ENCODE data around the gene NPAS3.

NPAS3 gene

DNA sequence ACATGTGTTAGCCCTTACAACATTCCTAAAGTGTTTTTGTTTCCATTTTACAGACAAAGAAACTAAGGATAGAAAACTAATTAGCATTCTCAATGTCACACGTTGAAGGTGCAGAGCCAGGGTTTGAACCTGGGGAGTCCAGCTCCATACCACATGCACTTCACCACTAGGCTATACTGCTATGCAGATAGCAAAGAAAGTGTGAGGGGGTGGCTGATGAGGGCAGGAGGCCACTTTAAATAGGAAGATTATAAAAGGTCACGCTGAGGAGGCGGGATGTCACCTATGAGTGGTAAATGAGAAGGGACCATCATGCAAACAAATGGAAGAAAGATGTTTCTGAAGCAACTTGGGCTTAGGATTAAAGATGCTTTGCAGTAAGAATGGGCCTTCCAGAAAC lies 798.3 kb downstream of the NPAS3 start:
- no peaks in the 10 kb centered on the region for H3K27me3 ChIP-seq (ENCODE audit: insufficient read depth, poor library complexity, severe bottlenecking)
- H3K4me3 ChIP-seq (replicated peaks; ENCODE audit: insufficient read depth, low read length) = no peak overlapping the region
- DNase-seq (ENCODE audit: low read depth in 1 of 2, low spot score in 1 of 2) = no peak
- no peak overlapping the region for H3K27ac ChIP-seq (replicated peaks)
- TF ChIP-seq, protein P1, sequence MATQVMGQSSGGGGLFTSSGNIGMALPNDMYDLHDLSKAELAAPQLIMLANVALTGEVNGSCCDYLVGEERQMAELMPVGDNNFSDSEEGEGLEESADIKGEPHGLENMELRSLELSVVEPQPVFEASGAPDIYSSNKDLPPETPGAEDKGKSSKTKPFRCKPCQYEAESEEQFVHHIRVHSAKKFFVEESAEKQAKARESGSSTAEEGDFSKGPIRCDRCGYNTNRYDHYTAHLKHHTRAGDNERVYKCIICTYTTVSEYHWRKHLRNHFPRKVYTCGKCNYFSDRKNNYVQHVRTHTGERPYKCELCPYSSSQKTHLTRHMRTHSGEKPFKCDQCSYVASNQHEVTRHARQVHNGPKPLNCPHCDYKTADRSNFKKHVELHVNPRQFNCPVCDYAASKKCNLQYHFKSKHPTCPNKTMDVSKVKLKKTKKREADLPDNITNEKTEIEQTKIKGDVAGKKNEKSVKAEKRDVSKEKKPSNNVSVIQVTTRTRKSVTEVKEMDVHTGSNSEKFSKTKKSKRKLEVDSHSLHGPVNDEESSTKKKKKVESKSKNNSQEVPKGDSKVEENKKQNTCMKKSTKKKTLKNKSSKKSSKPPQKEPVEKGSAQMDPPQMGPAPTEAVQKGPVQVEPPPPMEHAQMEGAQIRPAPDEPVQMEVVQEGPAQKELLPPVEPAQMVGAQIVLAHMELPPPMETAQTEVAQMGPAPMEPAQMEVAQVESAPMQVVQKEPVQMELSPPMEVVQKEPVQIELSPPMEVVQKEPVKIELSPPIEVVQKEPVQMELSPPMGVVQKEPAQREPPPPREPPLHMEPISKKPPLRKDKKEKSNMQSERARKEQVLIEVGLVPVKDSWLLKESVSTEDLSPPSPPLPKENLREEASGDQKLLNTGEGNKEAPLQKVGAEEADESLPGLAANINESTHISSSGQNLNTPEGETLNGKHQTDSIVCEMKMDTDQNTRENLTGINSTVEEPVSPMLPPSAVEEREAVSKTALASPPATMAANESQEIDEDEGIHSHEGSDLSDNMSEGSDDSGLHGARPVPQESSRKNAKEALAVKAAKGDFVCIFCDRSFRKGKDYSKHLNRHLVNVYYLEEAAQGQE (IDR thresholded peaks at IDR 0.05; ENCODE audit: insufficient replicate concordance, low read depth) = no peak
- TF ChIP-seq POLR2AphosphoS5 (IDR thresholded peaks at IDR 0.05; ENCODE audit: low read depth) (no peak), SPI1 (IDR thresholded peaks at IDR 0.05; ENCODE audit: borderline replicate concordance, low read depth) (no peak), GABPA (IDR thresholded peaks at IDR 0.05; ENCODE audit: low read depth) (no peak)
- TF ChIP-seq, protein P2, sequence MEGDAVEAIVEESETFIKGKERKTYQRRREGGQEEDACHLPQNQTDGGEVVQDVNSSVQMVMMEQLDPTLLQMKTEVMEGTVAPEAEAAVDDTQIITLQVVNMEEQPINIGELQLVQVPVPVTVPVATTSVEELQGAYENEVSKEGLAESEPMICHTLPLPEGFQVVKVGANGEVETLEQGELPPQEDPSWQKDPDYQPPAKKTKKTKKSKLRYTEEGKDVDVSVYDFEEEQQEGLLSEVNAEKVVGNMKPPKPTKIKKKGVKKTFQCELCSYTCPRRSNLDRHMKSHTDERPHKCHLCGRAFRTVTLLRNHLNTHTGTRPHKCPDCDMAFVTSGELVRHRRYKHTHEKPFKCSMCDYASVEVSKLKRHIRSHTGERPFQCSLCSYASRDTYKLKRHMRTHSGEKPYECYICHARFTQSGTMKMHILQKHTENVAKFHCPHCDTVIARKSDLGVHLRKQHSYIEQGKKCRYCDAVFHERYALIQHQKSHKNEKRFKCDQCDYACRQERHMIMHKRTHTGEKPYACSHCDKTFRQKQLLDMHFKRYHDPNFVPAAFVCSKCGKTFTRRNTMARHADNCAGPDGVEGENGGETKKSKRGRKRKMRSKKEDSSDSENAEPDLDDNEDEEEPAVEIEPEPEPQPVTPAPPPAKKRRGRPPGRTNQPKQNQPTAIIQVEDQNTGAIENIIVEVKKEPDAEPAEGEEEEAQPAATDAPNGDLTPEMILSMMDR (IDR thresholded peaks at IDR 0.05; ENCODE audit: insufficient read depth, low read length) = no peak

DNA sequence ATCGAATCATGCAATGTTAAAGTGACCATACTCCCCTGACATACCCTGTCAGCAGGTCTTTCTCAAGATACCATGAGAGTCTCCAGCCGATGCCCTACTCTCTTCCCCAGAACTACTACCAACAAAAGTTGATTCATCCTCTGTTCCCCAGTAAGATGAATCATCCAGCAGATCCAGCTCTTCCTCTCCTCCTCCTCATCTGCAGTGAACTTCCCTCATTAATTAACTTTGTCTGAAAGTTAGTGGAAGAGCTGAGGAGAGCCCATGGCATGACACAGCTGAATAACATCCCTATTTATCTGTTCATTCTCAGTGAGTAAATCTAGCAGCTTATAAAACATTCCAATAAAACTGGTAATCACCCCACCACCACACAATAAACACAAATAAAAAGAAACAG lies 798.8 kb downstream of the NPAS3 start:
- Histone ChIP-seq H3K27ac (replicated peaks) (no peak overlapping the region), H3K27me3 (ENCODE audit: insufficient read depth, poor library complexity, severe bottlenecking) (no peaks in the 10 kb centered on the region), H3K4me3 (replicated peaks; ENCODE audit: insufficient read depth, low read length) (no peak overlapping the region)
- no peak for DNase-seq (ENCODE audit: low read depth in 1 of 2, low spot score in 1 of 2)
- TF ChIP-seq POLR2AphosphoS5 (IDR thresholded peaks at IDR 0.05; ENCODE audit: low read depth) = no peak
- no peak for TF ChIP-seq SPI1 (IDR thresholded peaks at IDR 0.05; ENCODE audit: borderline replicate concordance, low read depth)
- no peak for TF ChIP-seq GABPA (IDR thresholded peaks at IDR 0.05; ENCODE audit: low read depth)
- TF ChIP-seq, protein P2 (IDR thresholded peaks at IDR 0.05; ENCODE audit: insufficient read depth, low read length) = no peak
- TF ChIP-seq, protein P1 (IDR thresholded peaks at IDR 0.05; ENCODE audit: insufficient replicate concordance, low read depth) = no peak

DNA sequence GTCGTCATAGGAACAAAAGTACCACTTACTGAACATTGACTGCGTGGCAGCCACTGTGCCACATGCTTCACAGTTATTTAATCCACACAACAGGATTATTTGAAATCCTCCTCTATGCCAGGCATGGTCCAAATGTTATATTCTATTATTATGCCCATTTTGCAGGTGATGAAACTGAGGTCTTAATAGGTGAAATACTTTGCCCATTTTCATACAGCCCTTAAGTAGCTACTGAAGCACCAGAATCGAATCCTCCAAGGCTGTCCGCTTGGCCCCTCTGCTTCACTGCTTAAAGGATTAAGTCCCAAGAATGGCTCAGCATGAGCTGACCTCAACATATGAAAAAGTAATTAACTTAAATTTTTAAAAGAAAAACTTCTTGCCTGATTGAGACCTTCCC lies 799.4 kb downstream of the NPAS3 start:
- Histone ChIP-seq H3K27ac (replicated peaks) (no peak overlapping the region), H3K4me3 (replicated peaks; ENCODE audit: insufficient read depth, low read length) (no peak overlapping the region), H3K27me3 (ENCODE audit: insufficient read depth, poor library complexity, severe bottlenecking) (no peaks in the 10 kb centered on the region)
- TF ChIP-seq SPI1 (IDR thresholded peaks at IDR 0.05; ENCODE audit: borderline replicate concordance, low read depth) = no peak
- TF ChIP-seq, protein P2 (IDR thresholded peaks at IDR 0.05; ENCODE audit: insufficient read depth, low read length) = no peak
- TF ChIP-seq POLR2AphosphoS5 (IDR thresholded peaks at IDR 0.05; ENCODE audit: low read depth) = no peak
- TF ChIP-seq, protein P1 (IDR thresholded peaks at IDR 0.05; ENCODE audit: insufficient replicate concordance, low read depth) = no peak
- TF ChIP-seq GABPA (IDR thresholded peaks at IDR 0.05; ENCODE audit: low read depth) = no peak
- no peak for DNase-seq (ENCODE audit: low read depth in 1 of 2, low spot score in 1 of 2)

Data from HL-60 (cell line).